K562 (cell line): ENCODE results near the gene ZNF844. TPM values are rescaled to one million over a fixed set of nuclear protein-coding genes. Genes with fewer than 3 reads are reported as not detected.

Source experiments
- ATAC-seq: fragments of 200-7000 bp; cut with Tn5 transposase; 3 replicates; pipeline ENCODE4 v1.9.1; 2020; ENCODE audit warnings: moderate library complexity
- Bru-seq: library from RNA; stranded (reverse); fragments of 400-500 nt; gene quantifications from one replicate; lab custom pipeline; 2021; lab: Mats Ljungman, UMichigan
- BruChase-seq, 2 experiments: library from RNA; stranded (reverse); fragments of 400-500 nt; gene quantifications; one replicate each; lab custom pipeline; 2021; lab: Mats Ljungman, UMichigan
- BruUV-seq: library from RNA; stranded (reverse); fragments of 400-500 nt; replicated peaks from 2 replicates; lab custom pipeline; 2021; lab: Mats Ljungman, UMichigan
- CTCF ChIA-PET: fragments of 300-600 bp; formaldehyde crosslinking; extraction: SDS; loops from one replicate; lab custom pipeline; 2021; ENCODE audit warnings: low intra/inter-chr PET ratio; lab: Yijun Ruan, JAX
- POLR2A ChIA-PET: fragments of 300-600, 350-650 bp; sonication (Branson Sonifier 250); formaldehyde crosslinking; extraction: SDS; loops from one replicate; lab custom pipeline; 2021; ENCODE audit warnings: antibody characterized with exemption, inconsistent platforms; lab: Yijun Ruan, JAX
- DNase-seq, 4 experiments: peaks; one replicate each; pipeline versions ENCODE4 v3.0.0 to v3.0.0-alpha.2; 2011 to 2018; ENCODE audit warnings: low spot score in 3 of 4, mixed read lengths in 3 of 4; ENCODE audit errors: extremely low read depth in 1 of 4
- FAIRE-seq: peaks from 2 replicates; lab custom pipeline; 2011; peaks lifted over from hg19 to GRCh38; lab: Jason Lieb, UNC
- H2AFZ ChIP-seq: 2 replicates; pipeline ENCODE4 v1.6.0; 2011; ENCODE audit warnings: low read depth, low read length, control low read depth, inconsistent platforms
- H3K27ac ChIP-seq: fragments of 200-600 bp; 3 replicates; pipeline ENCODE4 v1.8.0; 2011; ENCODE audit warnings: low read depth, mild to moderate bottlenecking, control low read depth, inconsistent platforms, low read length, moderate library complexity, mixed read lengths; ENCODE audit errors: extremely low read depth
- H3K27me3 ChIP-seq, 2 experiments: fragments of 300-600 bp in 1 of 2; 2 replicates in 1 of 2; 3 replicates in 1 of 2; pipeline versions ENCODE4 v1.6.0 to v1.8.0; 2011; ENCODE audit warnings: inconsistent platforms in 2 of 2, low read length in 2 of 2, mild to moderate bottlenecking in 1 of 2, mixed read lengths in 1 of 2, moderate library complexity in 1 of 2; ENCODE audit not compliant: control insufficient read depth in 2 of 2, insufficient read depth in 2 of 2
- H3K36me3 ChIP-seq: fragments of 300-600 bp; 3 replicates; pipeline ENCODE4 v1.8.0; 2011; ENCODE audit warnings: mild to moderate bottlenecking, low read length, inconsistent platforms; ENCODE audit not compliant: control insufficient read depth, insufficient read depth
- H3K4me1 ChIP-seq, 2 experiments: fragments of 200-600 bp in 1 of 2; replicated peaks in 1 of 2; 2 replicates in 1 of 2; 3 replicates in 1 of 2; pipeline versions ENCODE4 v1.5.1 to v1.8.0; 2011; ENCODE audit warnings: inconsistent platforms in 2 of 2, low read length in 2 of 2, mild to moderate bottlenecking in 1 of 2, mixed read lengths in 1 of 2, moderate library complexity in 1 of 2; ENCODE audit not compliant: control insufficient read depth in 2 of 2, insufficient read depth in 2 of 2
- H3K4me2 ChIP-seq: 2 replicates; pipeline ENCODE4 v1.6.1; 2011; ENCODE audit warnings: low read length, control low read depth, inconsistent platforms, mixed read lengths; ENCODE audit not compliant: insufficient read depth
- H3K4me3 ChIP-seq: fragments of 200-600 bp; sonication (generic), shearing (Covaris generic); 2 replicates; pipeline ENCODE4 v1.5.1; 2016; ENCODE audit warnings: control low read depth, inconsistent platforms
- H3K79me2 ChIP-seq: fragments of 200-600 bp; 3 replicates; pipeline ENCODE4 v1.8.0; 2011; ENCODE audit warnings: low read length, inconsistent platforms; ENCODE audit not compliant: control insufficient read depth, insufficient read depth
- H3K9ac ChIP-seq, 2 experiments: 2 replicates each; pipeline versions ENCODE4 v1.6.0 to v1.6.1; 2011; ENCODE audit warnings: low read depth in 2 of 2, low read length in 2 of 2, control low read depth in 1 of 2, inconsistent platforms in 1 of 2, mild to moderate bottlenecking in 1 of 2, mixed read lengths in 1 of 2; ENCODE audit not compliant: insufficient read depth in 1 of 2
- H3K9me1 ChIP-seq: one replicate; pipeline ENCODE4 v1.6.0; 2011; ENCODE audit warnings: inconsistent platforms, mild to moderate bottlenecking, low read length, moderate library complexity; ENCODE audit not compliant: control insufficient read depth, insufficient read depth
- H3K9me3 ChIP-seq: replicated peaks from 2 replicates; pipeline ENCODE4 v1.5.1; 2011; ENCODE audit warnings: low read depth, low read length, inconsistent platforms; ENCODE audit not compliant: control insufficient read depth, insufficient read depth
- H4K20me1 ChIP-seq: replicated peaks from 2 replicates; pipeline ENCODE4 v1.6.1; 2011; ENCODE audit warnings: low read length, inconsistent platforms, mixed read lengths; ENCODE audit not compliant: control insufficient read depth, insufficient read depth
- BCOR ChIP-seq: fragments of 450-650 bp; IDR thresholded peaks from 2 replicates; pipeline ENCODE4 v1.6.1; 2016
- CBX3 ChIP-seq, 2 experiments: IDR thresholded peaks; 1 replicate in 1 of 2; 2 replicates in 1 of 2; pipeline ENCODE4 v1.6.1; 2012; ENCODE audit warnings: inconsistent platforms in 2 of 2, low read length in 2 of 2, borderline replicate concordance in 1 of 2, control low read depth in 1 of 2
- CREB1 ChIP-seq, 2 experiments: sonication (generic) in 1 of 2; formaldehyde crosslinking in 1 of 2; IDR thresholded peaks; 2 replicates each; pipeline versions ENCODE4 v1.6.1 to v1.8.0; 2012 to 2022; ENCODE audit warnings: inconsistent platforms in 1 of 2, mild to moderate bottlenecking in 1 of 2, missing genetic modification reagents in 1 of 2, moderate library complexity in 1 of 2
- E2F6 ChIP-seq, 2 experiments: IDR thresholded peaks; 2 replicates each; pipeline ENCODE4 v1.6.1; 2011; ENCODE audit warnings: borderline replicate concordance in 1 of 2, control low read depth in 1 of 2, low read depth in 1 of 2, low read length in 1 of 2, mild to moderate bottlenecking in 1 of 2, mixed read lengths in 1 of 2, moderate library complexity in 1 of 2; ENCODE audit not compliant: insufficient read depth in 1 of 2, insufficient read length in 1 of 2, poor library complexity in 1 of 2, severe bottlenecking in 1 of 2; ENCODE audit errors: extremely low read depth in 1 of 2
- ELK1 ChIP-seq: sonication (generic); formaldehyde crosslinking; IDR thresholded peaks from 2 replicates; pipeline ENCODE4 v1.8.1; 2022; ENCODE audit warnings: missing genetic modification reagents
- L3MBTL2 ChIP-seq: fragments of 450-650 bp; IDR thresholded peaks from 2 replicates; pipeline ENCODE4 v1.6.1; 2016; ENCODE audit warnings: mild to moderate bottlenecking, moderate library complexity
- NFYB ChIP-seq: IDR thresholded peaks from 2 replicates; pipeline ENCODE4 v1.6.1; 2011; ENCODE audit warnings: mild to moderate bottlenecking, moderate library complexity; ENCODE audit not compliant: insufficient read length; ENCODE audit errors: extremely low read depth
- RAD21 ChIP-seq, 2 experiments: fragments of 250-450 bp in 1 of 2; fragments of 450-650 bp in 1 of 2; sonication (Bioruptor Pico) in 1 of 2; formaldehyde crosslinking in 1 of 2; IDR thresholded peaks in 1 of 2; conservative IDR thresholded peaks in 1 of 2; 2 replicates each; pipeline versions ENCODE4 v1.4.0 to v1.8.0; 2020 to 2022; ENCODE audit warnings: mild to moderate bottlenecking in 2 of 2, moderate library complexity in 1 of 2
- RBM39 ChIP-seq: fragments of 200-400 bp; formaldehyde crosslinking; optimal IDR thresholded peaks from 2 replicates; pipeline ENCODE3; 2018; ENCODE audit warnings: low read depth, low read length
- TBP ChIP-seq: optimal IDR thresholded peaks from 2 replicates; pipeline ENCODE3; 2011; ENCODE audit warnings: low read depth, low read length, improper control_type of control experiment
- ZNF263 ChIP-seq: sonication (generic); formaldehyde crosslinking; IDR thresholded peaks from 2 replicates; pipeline ENCODE4 v1.8.0; 2022; ENCODE audit warnings: mild to moderate bottlenecking, missing genetic modification reagents, borderline replicate concordance
- WGBS: fragments of 100-300 bp; shearing (Covaris generic); methylation state at CpG from one replicate; pipeline ENCODE4 v1.1.6; 2016; ENCODE audit warnings: low coverage, mixed read lengths; ENCODE audit not compliant: insufficient coverage; ENCODE audit errors: missing lambda C conversion rate; 5-methylcytosine and 5-hydroxymethylcytosine counted together
- in situ Hi-C: fragments of 300-500 bp; cut with MboI; formaldehyde crosslinking; loops from 4 replicates; pipeline ENCODE4 v1.15.0; 2018; ENCODE audit warnings: inconsistent platforms, mixed read lengths
- intact Hi-C: fragments of 100-400 bp; cut with micrococcal nuclease; formaldehyde crosslinking; loops from 2 replicates; pipeline ENCODE4 v1.14.2; 2022
- long read RNA-seq, 3 experiments: library from polyadenylated mRNA in 2 of 3; library from RNA in 1 of 3; unstranded in 2 of 3; stranded (forward) in 1 of 3; transcript quantifications; one replicate each; pipeline ENCODE4 v2.0.0, GENCODE V29; 2019 to 2022
- polyA minus RNA-seq, 3 experiments: library from RNA; depleted of rRNA, polyadenylated mRNA; stranded (reverse); fragments of >200 nt; gene quantifications; 2 replicates each; pipeline ENCODE4 v1.2.3, GENCODE V29; 2011
- polyA plus RNA-seq, 8 experiments: library from polyadenylated mRNA; depleted of rRNA in 4 of 8; stranded (reverse) in 5 of 8; unstranded in 3 of 8; fragments of >200 nt; fragmentation: Nextera tagmentation in 2 of 8; fragmentation: Illumina TruSeq in 1 of 8; extraction: Ambion mirVana in 2 of 8; extraction: Trizol in 1 of 8; gene quantifications; 2 replicates each; pipeline versions ENCODE4 v1.2.1 to v1.2.3, GENCODE V29; 2011 to 2014; ENCODE audit warnings: inconsistent platforms in 1 of 8, missing spikeins in 1 of 8
- total RNA-seq, 7 experiments: library from RNA; depleted of rRNA in 6 of 7; stranded (reverse); fragments of >200 nt in 6 of 7; fragmentation: Illumina TruSeq in 2 of 7; extraction: Trizol in 2 of 7; gene quantifications; 2 replicates each; pipeline versions ENCODE4 v1.2.1 to v1.2.3, GENCODE V29; 2011 to 2021; ENCODE audit warnings: low replicate concordance in 1 of 7

Gene ZNF844
- 6.4 and 24.9 TPM in 2 replicates for total RNA-seq (2011; cell fraction: chromatin; rRNA removed; ENCODE audit: low replicate concordance)
- total RNA-seq (2011; cell fraction: nucleolus; rRNA removed) = 5.0 and 5.5 TPM in 2 replicates
- total RNA-seq (2011; cell fraction: nucleoplasm; rRNA removed) = 7.2 and 7.9 TPM in 2 replicates
- total RNA-seq (2014; rRNA removed) (2.0 TPM in 2 replicates), total RNA-seq (2014; rRNA removed; fragmentation: Illumina TruSeq; extraction: Trizol) (4.5 and 4.7 TPM in 2 replicates), total RNA-seq (2015; rRNA removed; fragmentation: Illumina TruSeq; extraction: Trizol) (2.2 TPM in 2 replicates), total RNA-seq (2021) (2.9 and 3.4 TPM in 2 replicates), polyA plus RNA-seq (2011; rRNA removed) (0.55 and 4.5 TPM in 2 replicates), polyA plus RNA-seq (2014; fragmentation: Illumina TruSeq; extraction: Trizol) (2.3 and 2.7 TPM in 2 replicates), polyA plus RNA-seq (2014; fragmentation: Nextera tagmentation; extraction: Ambion mirVana) (1 to 10 TPM in 1 of 2 experiments, under 1 TPM in 1; 0.80 to 1.1 TPM), polyA plus RNA-seq (2014; rRNA removed) (0.98 and 1.5 TPM in 2 replicates), polyA minus RNA-seq (2011; rRNA and poly(A)+ RNA removed) (1.0 and 7.4 TPM in 2 replicates), Bru-seq, nascent RNA (percentile 61 among the genes with signal in this experiment), BruChase-seq, experiment 1, labeled RNA remaining after a 2-hour chase (percentile 62 among the genes with signal in this experiment), BruChase-seq, experiment 2, labeled RNA remaining after a 6-hour chase (percentile 65 among the genes with signal in this experiment)
- 0.12 and 1.1 TPM in 2 replicates for polyA plus RNA-seq (2011; cell fraction: cytosol; rRNA removed)
- 0.38 and 1.6 TPM in 2 replicates for polyA plus RNA-seq (2011; cell fraction: nucleus; rRNA removed)
- 1.2 and 2.4 TPM in 2 replicates for polyA plus RNA-seq (2012)
- polyA minus RNA-seq (2011; cell fraction: cytosol; rRNA and poly(A)+ RNA removed) = 0.18 and 3.8 TPM in 2 replicates
- polyA minus RNA-seq (2011; cell fraction: nucleus; rRNA and poly(A)+ RNA removed) = 0.78 and 3.2 TPM in 2 replicates
- long read RNA-seq, experiment 1, full-length matches to known transcripts = 1 of 2 reads
- long read RNA-seq, experiment 1, partial matches to known transcripts = 0 of 2 reads
- long read RNA-seq, experiment 1, other reads (novel, unspliced or antisense) = 1 of 2 reads
- long read RNA-seq, experiment 2, full-length matches to known transcripts = 2 of 4 reads
- long read RNA-seq, experiment 2, partial matches to known transcripts = 0 of 4 reads
- long read RNA-seq, experiment 2, other reads (novel, unspliced or antisense) = 2 of 4 reads
- long read RNA-seq, experiment 3, full-length matches to known transcripts = 1 of 1 reads
- long read RNA-seq, experiment 3, partial matches to known transcripts = 0 of 1 reads
- long read RNA-seq, experiment 3, other reads (novel, unspliced or antisense) = 0 of 1 reads

DNA sequence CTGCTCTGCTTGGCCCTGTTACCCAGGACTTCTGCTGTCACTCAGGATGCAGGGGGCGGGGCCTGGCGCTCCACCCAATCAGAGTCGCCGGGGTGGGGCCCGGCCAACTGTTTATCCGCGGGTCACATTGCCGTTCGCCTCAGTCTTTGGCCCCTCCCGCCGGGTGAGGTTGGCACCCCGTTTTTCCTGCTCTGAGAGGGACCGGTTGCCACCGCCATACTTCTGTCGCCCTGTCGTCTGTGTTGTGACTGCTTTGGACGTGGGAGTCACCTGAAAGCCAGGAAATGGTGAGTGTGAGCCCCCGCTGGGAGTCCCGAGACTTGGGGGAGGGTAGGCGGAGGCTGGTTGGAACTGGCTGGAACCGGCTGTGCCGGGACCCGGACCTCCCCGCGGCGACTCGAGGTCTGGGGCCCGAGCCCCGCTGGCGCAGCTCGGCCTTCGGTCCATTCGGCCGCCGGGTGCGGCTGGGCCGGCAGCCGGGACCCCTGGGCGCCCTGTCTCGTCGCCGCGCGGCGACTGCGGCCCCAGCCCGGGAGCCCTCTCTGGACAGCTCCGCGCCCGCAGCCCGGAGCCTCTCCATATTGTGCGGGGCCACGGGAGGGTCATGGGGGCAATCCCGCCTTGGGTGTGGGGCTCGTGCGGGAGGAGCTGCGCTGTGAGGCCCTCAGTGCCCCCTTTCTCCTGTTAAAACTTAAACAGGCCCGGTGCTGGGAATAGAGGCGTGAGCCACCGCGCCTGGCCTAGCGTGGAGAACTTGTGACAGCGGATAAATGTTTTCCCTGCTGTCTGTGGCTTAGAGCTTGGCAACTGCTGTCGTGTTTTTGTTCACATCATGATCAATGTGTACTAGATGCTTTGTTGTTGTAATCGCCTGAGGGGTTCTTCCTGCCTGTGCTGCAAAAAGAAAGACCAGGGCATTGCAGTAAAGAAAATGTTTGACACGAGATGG lies at the start of gene ZNF844:
TSS of gene ZNF844 (plus strand) at position 142 of the 949 bp plus-strand sequence. CDS start at position 285, 143 bp downstream.
- peak within 1 kb of the TSS; percentile 89 for H2AFZ ChIP-seq
- H3K79me2 ChIP-seq = peaks cover 17% of the 10 kb centered on the region
- peak within 1 kb of the TSS; percentile 55 for H3K4me3 ChIP-seq
- DNase-seq = peak; percentile 80 to 88 (median 83)
- 23% methylated on average over 32 of the region's 66 CpGs for WGBS
- peak; percentile 90 for FAIRE-seq
- H3K4me2 ChIP-seq = peak within 1 kb of the TSS; percentile 81
- TSS peak; percentile 85 for BruUV-seq
- no peaks in the 10 kb centered on the region for H3K27me3 ChIP-seq
- ATAC-seq = peak; percentile 93
- H3K4me1 ChIP-seq = peaks cover 0 to 14% of the 10 kb centered on the region in 2 experiments; a peak in 2 of 5 replicates
- H3K9me3 ChIP-seq = peaks cover 4% of the 10 kb centered on the region
- H3K9me1 ChIP-seq = no peaks in the 10 kb centered on the region
- intact Hi-C loops (no loop called here), in situ Hi-C loops (no loop called here)
- H4K20me1 ChIP-seq = no peaks in the 10 kb centered on the region
- ChIA-PET POLR2A (interaction anchor here (0.5 to 0.8 kb wide), 3 partner anchors 10 to 806 kb away, joined by 3 read pairs; no protein-coding TSS in a partner anchor), CTCF (no interaction called here)
- peaks cover 2% of the 10 kb centered on the region; the same call in 1 of the 3 replicates for H3K36me3 ChIP-seq
- H3K27ac ChIP-seq = peak within 1 kb of the TSS; percentile 91
- H3K9ac ChIP-seq = peak within 1 kb of the TSS; percentile 81 to 89
- no peak for TF ChIP-seq RAD21 (CRISPR knock-in tag; conservative IDR thresholded peaks at IDR 0.05 in 1 of 2, IDR thresholded peaks at IDR 0.05 in 1 of 2)
- TF ChIP-seq ELK1 (CRISPR knock-in tag) = no peak
- TF ChIP-seq L3MBTL2 = peak; percentile 59; the same call in 1 of the 2 replicates
- no peak for TF ChIP-seq CREB1 (IDR thresholded peaks at IDR 0.05)
- no peak for TF ChIP-seq CREB1 (CRISPR knock-in tag; IDR thresholded peaks at IDR 0.05)
- peak; percentile 87 for TF ChIP-seq NFYB
- TF ChIP-seq RBM39 = no peak
- TF ChIP-seq TBP = peak; percentile 96
- no peak for TF ChIP-seq ZNF263 (CRISPR knock-in tag)
- peak in 1 of 2 experiments; percentile 27 for TF ChIP-seq E2F6 (IDR thresholded peaks at IDR 0.05; ENCODE audit: borderline replicate concordance in 1 of 2, extremely low read depth in 1 of 2, insufficient read depth in 1 of 2, insufficient read length in 1 of 2, low read depth in 1 of 2, low read length in 1 of 2, poor library complexity in 1 of 2, severe bottlenecking in 1 of 2)
- TF ChIP-seq CBX3 (IDR thresholded peaks at IDR 0.05; ENCODE audit: borderline replicate concordance in 1 of 2, low read length in 2 of 2) = peak in 1 of 2 experiments; percentile 6; a peak in 1 of 3 replicates
- 0 out of 2 replicates have a peak, but pooled peaks have one; percentile 22 for TF ChIP-seq BCOR
